Memory B cell (primary cell): ENCODE results near the gene CORO2A.

Experiments used
- ATAC-seq: fragments of 150-1000 bp; cut with Tn5 transposase; 2 replicates; pipeline ENCODE4 v1.10.0; 2021; ENCODE audit warnings: low read depth, mild to moderate bottlenecking, moderate library complexity
- DNase-seq, 2 donors: peaks; one replicate each; pipeline ENCODE4 v3.0.0; 2022; ENCODE audit warnings: low spot score in 2 of 2
- H3K27ac Mint-ChIP-seq: one replicate; pipeline ENCODE4 v1.8.0; 2022; ENCODE audit warnings: mild to moderate bottlenecking, moderate library complexity, mixed read lengths
- H3K27me3 Mint-ChIP-seq: one replicate; pipeline ENCODE4 v1.8.0; 2022; ENCODE audit warnings: mixed read lengths
- H3K36me3 Mint-ChIP-seq: one replicate; pipeline ENCODE4 v1.8.0; 2022; ENCODE audit warnings: mild to moderate bottlenecking, mixed read lengths
- H3K4me1 Mint-ChIP-seq: one replicate; pipeline ENCODE4 v1.8.0; 2022; ENCODE audit warnings: mixed read lengths
- H3K4me3 Mint-ChIP-seq: one replicate; pipeline ENCODE4 v1.8.0; 2022; ENCODE audit warnings: mild to moderate bottlenecking, moderate library complexity, mixed read lengths
- H3K9me3 Mint-ChIP-seq: one replicate; pipeline ENCODE4 v1.8.0; 2022; ENCODE audit warnings: mixed read lengths

The CORO2A gene

GRCh38 chr9:98227883-98228282 lies 35.4 kb upstream of the CORO2A start:
- no peak overlapping the region for H3K4me3 Mint-ChIP-seq

GRCh38 chr9:98226957-98227356 lies 34.5 kb upstream of the CORO2A start:
- ATAC-seq (no peak), DNase-seq (no peak)
- Mint-ChIP-seq H3K27ac (no peak overlapping the region), H3K9me3 (no peaks in the 10 kb centered on the region), H3K36me3 (peaks cover 12% of the 10 kb centered on the region), H3K4me1 (no peaks in the 10 kb centered on the region), H3K4me3 (no peak overlapping the region), H3K27me3 (no peaks in the 10 kb centered on the region)

More at GRCh38 chr9:98227883-98228282, 35.4 kb upstream of the CORO2A start:
- Mint-ChIP-seq H3K27me3 (no peaks in the 10 kb centered on the region), H3K9me3 (no peaks in the 10 kb centered on the region), H3K4me1 (no peaks in the 10 kb centered on the region), H3K36me3 (peaks cover 13% of the 10 kb centered on the region), H3K27ac (no peak overlapping the region)
- no peak for DNase-seq
- no peak for ATAC-seq

- no peak for ATAC-seq
- Mint-ChIP-seq H3K27ac (no peak overlapping the region), H3K4me1 (no peaks in the 10 kb centered on the region), H3K9me3 (no peaks in the 10 kb centered on the region), H3K27me3 (no peaks in the 10 kb centered on the region), H3K4me3 (no peak overlapping the region), H3K36me3 (peaks cover 12% of the 10 kb centered on the region)
- no peak for DNase-seq
These were observed 34.1 kb upstream of the CORO2A start for GRCh38 chr9:98226516-98226915.

GRCh38 chr9:98225015-98225442 lies 32.6 kb upstream of the CORO2A start:
- ATAC-seq, result no peak
- H3K36me3 Mint-ChIP-seq, result peaks cover 11% of the 10 kb centered on the region

GRCh38 chr9:98222885-98223691 lies 30.7 kb upstream of the CORO2A start:
- DNase-seq (no peak), ATAC-seq (no peak)
- no peaks in the 10 kb centered on the region for H3K9me3 Mint-ChIP-seq
- H3K4me1 Mint-ChIP-seq, result no peaks in the 10 kb centered on the region
- no peaks in the 10 kb centered on the region for H3K27me3 Mint-ChIP-seq
- H3K4me3 Mint-ChIP-seq, result no peak overlapping the region
- no peak overlapping the region for H3K27ac Mint-ChIP-seq
- peaks cover 20% of the 10 kb centered on the region for H3K36me3 Mint-ChIP-seq

More at GRCh38 chr9:98225015-98225442, 32.6 kb upstream of the CORO2A start:
- Mint-ChIP-seq H3K4me1 (no peaks in the 10 kb centered on the region), H3K27me3 (no peaks in the 10 kb centered on the region), H3K4me3 (no peak overlapping the region), H3K27ac (no peak overlapping the region), H3K9me3 (no peaks in the 10 kb centered on the region)
- no peak for DNase-seq

GRCh38 chr9:98220911-98221310 lies 28.5 kb upstream of the CORO2A start:
- DNase-seq, result no peak
- ATAC-seq, result no peak
- Mint-ChIP-seq H3K27me3 (no peaks in the 10 kb centered on the region), H3K36me3 (peaks cover 15% of the 10 kb centered on the region), H3K4me3 (no peak overlapping the region), H3K4me1 (no peaks in the 10 kb centered on the region), H3K27ac (no peak overlapping the region), H3K9me3 (no peaks in the 10 kb centered on the region)

GRCh38 chr9:98219794-98220370 lies 27.4 kb upstream of the CORO2A start:
- ATAC-seq (no peak), DNase-seq (no peak)
- Mint-ChIP-seq H3K4me3 (no peak overlapping the region), H3K27me3 (no peaks in the 10 kb centered on the region), H3K9me3 (no peaks in the 10 kb centered on the region), H3K27ac (no peak overlapping the region), H3K4me1 (no peaks in the 10 kb centered on the region), H3K36me3 (peaks cover 17% of the 10 kb centered on the region)

GRCh38 chr9:98219364-98219716 lies 26.9 kb upstream of the CORO2A start:
- Mint-ChIP-seq H3K27ac (no peak overlapping the region), H3K4me1 (no peaks in the 10 kb centered on the region), H3K9me3 (no peaks in the 10 kb centered on the region), H3K4me3 (no peak overlapping the region), H3K36me3 (peaks cover 19% of the 10 kb centered on the region), H3K27me3 (no peaks in the 10 kb centered on the region)
- DNase-seq, result no peak
- no peak for ATAC-seq

- H3K27ac Mint-ChIP-seq, result no peak overlapping the region
- DNase-seq (no peak), ATAC-seq (no peak)
These were observed 26.3 kb upstream of the CORO2A start for GRCh38 chr9:98218562-98219363.

GRCh38 chr9:98217255-98217654 lies 24.8 kb upstream of the CORO2A start:
- ATAC-seq, result no peak
- Mint-ChIP-seq H3K27ac (no peak overlapping the region), H3K36me3 (peaks cover 17% of the 10 kb centered on the region), H3K4me1 (no peaks in the 10 kb centered on the region), H3K27me3 (no peaks in the 10 kb centered on the region), H3K9me3 (no peaks in the 10 kb centered on the region), H3K4me3 (no peak overlapping the region)
- no peak for DNase-seq

More at GRCh38 chr9:98218562-98219363, 26.3 kb upstream of the CORO2A start:
- no peak overlapping the region for H3K4me3 Mint-ChIP-seq
- H3K36me3 Mint-ChIP-seq, result peaks cover 19% of the 10 kb centered on the region
- no peaks in the 10 kb centered on the region for H3K9me3 Mint-ChIP-seq
- no peaks in the 10 kb centered on the region for H3K4me1 Mint-ChIP-seq
- no peaks in the 10 kb centered on the region for H3K27me3 Mint-ChIP-seq

- Mint-ChIP-seq H3K36me3 (peaks cover 15% of the 10 kb centered on the region), H3K9me3 (no peaks in the 10 kb centered on the region), H3K27ac (no peak overlapping the region), H3K4me3 (no peak overlapping the region), H3K4me1 (no peaks in the 10 kb centered on the region), H3K27me3 (no peaks in the 10 kb centered on the region)
- DNase-seq (no peak), ATAC-seq (no peak)
These were observed 24.0 kb upstream of the CORO2A start for GRCh38 chr9:98216391-98216790.

GRCh38 chr9:98215821-98216220 lies 23.4 kb upstream of the CORO2A start:
- Mint-ChIP-seq H3K36me3 (peaks cover 15% of the 10 kb centered on the region), H3K27me3 (no peaks in the 10 kb centered on the region), H3K27ac (no peak overlapping the region), H3K4me3 (no peak overlapping the region), H3K9me3 (no peaks in the 10 kb centered on the region), H3K4me1 (no peaks in the 10 kb centered on the region)
- ATAC-seq (no peak), DNase-seq (no peak)

- ATAC-seq (no peak), DNase-seq (no peak)
- H3K4me1 Mint-ChIP-seq, result no peaks in the 10 kb centered on the region
- H3K4me3 Mint-ChIP-seq, result no peak overlapping the region
- H3K9me3 Mint-ChIP-seq, result no peaks in the 10 kb centered on the region
- H3K27ac Mint-ChIP-seq, result no peak overlapping the region
- peaks cover 15% of the 10 kb centered on the region for H3K36me3 Mint-ChIP-seq
- H3K27me3 Mint-ChIP-seq, result no peaks in the 10 kb centered on the region
These were observed 22.8 kb upstream of the CORO2A start for GRCh38 chr9:98215271-98215670.

- Mint-ChIP-seq H3K36me3 (peaks cover 14% of the 10 kb centered on the region), H3K27ac (no peak overlapping the region), H3K4me1 (no peaks in the 10 kb centered on the region)
These were observed 22.4 kb upstream of the CORO2A start for GRCh38 chr9:98214811-98215210.

More at GRCh38 chr9:98214811-98215210, 22.4 kb upstream of the CORO2A start:
- Mint-ChIP-seq H3K27me3 (no peaks in the 10 kb centered on the region), H3K4me3 (no peak overlapping the region), H3K9me3 (no peaks in the 10 kb centered on the region)
- ATAC-seq (no peak), DNase-seq (no peak)
